T-helper 22 cell (primary cell): ENCODE measurements around the gene PLEKHH1.

Source experiments
- DNase-seq: peaks from one replicate; pipeline ENCODE4 v3.0.0-alpha.2; 2020; ENCODE audit warnings: low read depth

PLEKHH1 gene

DNA sequence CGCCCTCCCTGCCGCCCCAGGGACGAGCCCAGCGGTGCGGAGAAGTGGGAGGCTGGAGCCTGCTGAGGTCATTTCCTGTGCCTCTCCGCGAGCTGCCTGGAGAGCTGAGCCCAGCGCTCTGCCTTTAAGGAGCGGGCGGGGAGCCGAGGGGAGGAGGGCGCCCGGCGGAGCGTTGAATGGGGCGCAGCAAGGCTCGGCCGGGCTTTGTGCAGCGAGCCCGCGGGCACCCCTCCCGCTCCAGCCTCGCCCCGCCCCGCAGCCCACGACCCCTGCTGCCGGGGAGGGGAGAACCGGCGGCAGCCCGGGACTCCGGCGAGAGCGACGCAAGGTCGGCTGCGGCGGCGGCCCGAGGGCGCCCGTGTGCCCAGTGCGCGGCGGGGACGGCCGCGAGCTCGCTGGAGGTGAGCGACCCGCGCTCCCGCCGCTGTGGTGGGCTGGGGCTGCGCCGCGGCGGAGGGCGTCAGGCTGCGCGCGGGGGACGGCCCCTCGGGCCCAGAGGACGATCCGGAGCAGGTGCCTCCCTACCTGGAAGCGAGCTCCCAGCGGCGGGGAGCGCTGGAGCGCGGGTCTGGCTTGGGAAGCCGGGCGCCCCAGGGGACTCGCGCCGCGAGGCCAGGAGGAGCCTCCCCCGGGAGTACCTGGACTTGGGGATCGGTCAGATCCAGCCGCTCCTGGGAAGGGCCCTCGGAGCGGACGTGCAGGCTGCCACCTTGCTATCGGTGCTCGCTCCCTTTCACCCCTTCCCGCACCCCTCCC, at the start of gene PLEKHH1:
Gene PLEKHH1 (plus strand): TSS at position 293 of the 756 bp plus-strand sequence. CDS start 8,578 bp downstream, outside the sequence.
- DNase-seq, result peak; percentile 4

DNA sequence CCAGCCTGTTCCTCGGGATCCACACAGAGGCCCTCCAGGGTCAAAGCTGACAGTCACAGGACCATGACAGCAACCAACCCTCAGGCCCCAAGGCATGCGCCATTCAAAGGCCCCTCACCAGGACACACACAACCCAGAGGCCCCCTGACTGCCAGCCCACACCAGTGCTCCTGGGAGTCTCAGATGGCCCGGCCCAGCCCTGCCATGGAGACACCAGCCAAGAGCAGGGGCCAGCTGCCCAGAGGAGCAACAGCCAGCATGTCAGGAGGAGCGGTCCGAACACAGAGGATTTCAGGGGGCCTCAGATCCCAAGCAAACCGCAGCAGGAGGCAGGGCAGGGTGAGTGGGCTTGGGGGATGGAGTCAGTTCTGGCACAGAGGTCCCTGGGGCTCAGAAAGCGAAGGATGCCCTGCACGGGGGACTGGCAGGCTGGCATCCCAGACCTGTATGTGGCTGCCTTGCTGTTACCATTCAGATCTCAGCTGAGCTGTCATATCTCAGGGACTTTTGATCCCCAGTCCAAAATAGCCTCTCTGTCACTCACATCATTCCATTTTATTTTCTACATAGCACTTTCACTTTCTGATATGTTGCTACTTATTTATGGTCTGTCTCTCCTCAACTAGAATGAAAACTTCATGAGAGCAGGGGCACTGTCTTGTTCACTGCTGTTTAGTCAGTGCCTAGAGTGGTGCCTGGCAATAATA, 49.4 kb upstream of the PLEKHH1 start:
- no peak for DNase-seq

DNA sequence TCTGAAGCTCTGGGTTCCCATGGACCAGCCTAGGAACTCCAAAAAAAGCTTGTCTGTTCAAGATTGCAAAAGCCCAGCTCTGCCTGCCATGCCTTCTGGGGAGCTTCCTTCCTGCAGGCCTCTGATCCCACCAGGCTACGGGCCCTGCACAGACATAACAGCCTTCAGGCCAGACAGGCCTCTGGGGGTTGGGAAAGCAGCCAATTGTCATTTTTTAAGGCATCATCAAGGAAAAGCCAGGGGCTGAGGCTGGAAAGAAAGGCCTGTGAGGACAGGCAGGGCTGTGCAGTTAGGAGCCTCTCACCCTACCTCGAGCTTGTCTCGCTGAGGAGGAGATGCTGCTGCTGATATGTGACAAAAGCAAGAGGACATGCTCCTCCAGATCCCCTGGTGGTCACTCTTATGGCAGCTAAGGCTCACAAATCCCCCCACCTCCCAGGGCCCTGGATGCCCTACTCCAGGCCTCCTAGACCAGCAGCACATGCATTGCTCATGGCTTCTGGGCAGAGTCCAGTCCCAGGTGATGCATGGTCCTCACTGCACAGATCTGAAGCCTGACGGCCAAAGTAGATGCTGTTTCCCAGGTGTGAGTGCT, 47.5 kb upstream of the PLEKHH1 start:
- no peak for DNase-seq

DNA sequence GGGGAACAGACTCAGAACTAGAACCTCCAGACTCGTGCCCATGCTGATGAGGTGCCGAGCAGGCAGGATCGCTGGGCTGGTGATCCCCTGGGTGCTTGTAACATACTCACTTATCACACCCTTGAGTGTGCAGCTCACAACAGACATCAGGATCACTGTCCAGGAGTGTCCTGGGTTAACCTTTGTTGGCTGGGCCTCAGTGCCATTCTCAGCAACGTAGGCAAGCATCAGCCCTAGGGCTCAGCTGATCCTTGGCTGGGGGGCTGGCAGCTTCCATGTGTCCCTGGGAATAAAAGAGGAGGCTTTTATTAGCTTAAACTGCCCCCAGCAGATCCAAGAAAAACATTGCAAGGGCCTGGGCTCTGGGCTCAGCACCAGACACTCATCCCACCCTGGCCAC, 46.2 kb upstream of the PLEKHH1 start:
- no peak for DNase-seq

DNA sequence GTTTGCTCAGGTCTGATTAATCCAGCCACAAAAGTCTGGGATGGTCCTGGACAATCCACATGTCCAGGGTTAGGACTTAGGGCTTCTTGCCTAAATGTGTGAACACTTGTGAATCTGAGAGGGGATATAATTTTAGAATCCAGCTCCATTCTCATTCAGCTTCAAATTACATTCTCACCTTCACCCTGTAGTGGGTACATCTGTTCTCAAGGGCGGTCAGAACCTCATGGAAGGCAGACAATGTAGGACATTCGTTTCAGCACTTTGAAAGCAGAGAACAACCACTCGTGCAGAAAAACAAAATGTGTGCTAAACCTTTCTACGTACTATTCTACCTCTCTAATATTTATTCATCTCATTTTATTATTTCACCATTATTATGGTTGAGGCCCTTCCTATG, 45.8 kb upstream of the PLEKHH1 start:
- DNase-seq, result no peak

DNA sequence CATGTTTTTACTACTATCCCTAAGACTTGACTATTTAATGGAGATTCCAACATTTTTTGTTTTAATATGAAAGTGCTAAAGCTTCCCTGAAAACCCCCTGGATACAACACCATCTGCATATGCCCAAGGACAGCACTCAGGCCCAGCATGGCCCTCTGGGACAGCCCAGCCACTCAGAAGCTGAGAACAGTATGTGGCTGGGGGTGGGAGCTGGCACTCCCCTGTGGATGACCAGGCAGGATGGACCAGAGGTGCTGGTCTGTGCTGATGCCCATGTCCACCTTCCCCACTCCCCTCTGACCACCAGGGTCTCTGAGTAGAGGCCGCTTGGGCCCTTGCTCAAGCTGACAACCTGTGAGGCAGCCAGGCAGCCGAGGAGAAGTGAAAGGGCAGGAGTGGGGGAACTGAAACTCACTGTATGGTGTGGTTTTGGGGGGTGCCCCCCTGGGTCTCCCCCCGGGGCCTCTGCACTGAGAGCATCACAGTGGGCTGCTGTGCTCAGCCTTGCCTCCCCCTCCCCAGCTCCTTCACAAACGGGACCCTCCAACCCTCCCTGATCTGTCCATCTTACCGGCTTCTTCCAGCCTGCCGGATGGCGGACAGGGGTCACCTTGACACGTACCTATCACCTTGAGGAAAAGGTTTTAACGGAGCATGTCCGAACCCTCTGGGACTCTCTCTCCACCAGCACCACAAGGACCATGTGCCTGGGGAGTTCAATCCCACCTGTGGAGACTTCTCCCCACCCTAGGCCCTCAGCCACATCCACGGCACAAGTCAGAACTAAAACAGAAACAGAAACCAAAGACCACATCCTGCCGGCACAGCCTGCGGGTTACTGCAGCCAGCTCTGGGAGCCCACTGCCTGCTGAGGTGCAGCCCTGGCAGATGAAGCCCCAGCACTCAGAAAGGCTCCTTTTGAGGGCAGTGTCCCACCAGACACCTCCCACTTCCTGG, 44.9 kb upstream of the PLEKHH1 start, which contains the start of gene TMEM229B:
Gene TMEM229B (minus strand): TSS at position 785 of the 957 bp plus-strand sequence. CDS start 14,798 bp downstream, outside the sequence.
- peak; percentile 43 for DNase-seq

DNA sequence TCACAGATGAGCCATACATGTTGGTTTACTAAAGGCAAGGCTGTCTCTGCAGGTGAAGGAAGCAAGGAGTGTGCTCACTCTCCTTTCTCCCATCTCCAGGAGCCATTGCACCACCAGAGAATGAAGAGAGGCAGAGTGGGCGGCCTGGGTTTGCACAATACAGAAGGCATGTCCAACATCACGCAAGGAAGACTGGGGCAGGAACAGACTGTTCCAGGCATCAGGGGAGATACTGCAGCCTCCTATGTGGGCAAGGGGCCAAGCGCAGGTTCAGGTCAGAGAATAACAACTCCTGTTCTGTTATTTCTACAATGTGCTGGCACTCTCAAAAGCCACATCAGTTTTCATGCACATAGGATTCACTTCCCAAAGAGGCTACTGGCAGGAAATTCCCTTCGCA, 42.9 kb upstream of the PLEKHH1 start:
- DNase-seq, result no peak

DNA sequence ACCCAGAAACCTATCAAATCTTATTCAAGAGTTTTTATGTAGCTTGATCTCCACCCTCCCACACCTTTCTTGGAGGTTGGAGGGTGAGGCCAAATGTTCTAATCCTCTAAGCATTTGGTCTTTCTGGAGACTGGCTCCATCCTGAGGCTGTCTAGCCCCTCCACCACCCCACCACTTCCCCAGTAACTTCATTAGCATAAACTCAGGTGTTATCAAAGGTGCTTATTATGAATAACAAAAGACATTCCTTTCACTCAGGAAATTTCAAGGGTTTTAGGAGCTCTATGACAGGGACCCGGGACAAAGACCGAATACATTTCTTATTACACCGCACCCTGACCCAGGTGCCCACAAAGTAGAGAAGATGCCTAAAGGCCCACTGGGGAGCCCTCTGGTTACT, 41.8 kb upstream of the PLEKHH1 start:
- DNase-seq, result no peak

DNA sequence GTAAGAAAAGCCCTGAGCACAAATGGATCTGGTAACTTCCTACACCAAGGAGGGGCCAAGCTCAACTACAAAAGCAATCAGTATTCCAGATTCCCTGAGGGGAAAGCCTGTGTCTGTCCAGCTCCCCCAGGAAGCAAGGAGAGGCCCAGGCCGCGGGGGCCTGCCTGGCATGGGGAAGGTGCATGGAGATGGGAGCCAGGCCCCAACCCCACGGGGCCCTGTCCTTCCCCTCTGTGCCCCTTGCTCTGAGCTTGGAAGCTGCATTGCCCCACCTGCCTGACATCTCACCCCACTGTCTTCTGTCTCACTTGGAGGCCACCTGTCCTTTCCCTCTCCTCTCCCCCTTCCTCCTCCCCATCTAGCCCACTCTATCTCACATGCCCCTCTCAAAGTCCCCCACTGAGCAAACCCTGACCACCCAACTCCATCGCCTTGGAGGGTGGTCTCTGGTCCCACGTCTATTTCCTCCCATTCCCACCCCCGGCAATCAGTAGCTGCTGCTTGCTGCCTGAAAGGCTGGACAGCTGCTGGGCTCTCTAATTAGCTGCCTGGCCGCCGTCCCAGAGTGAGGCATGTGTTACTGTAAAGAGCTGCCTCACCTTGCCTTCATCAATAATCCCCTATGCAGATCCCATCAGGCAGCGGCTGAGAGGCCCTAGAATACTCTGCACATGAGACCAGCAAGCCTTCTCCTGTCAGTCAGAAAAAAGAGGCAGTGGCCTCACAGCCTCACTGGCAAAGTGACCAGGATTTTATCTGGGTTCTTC, 41.2 kb upstream of the PLEKHH1 start:
- no peak for DNase-seq

DNA sequence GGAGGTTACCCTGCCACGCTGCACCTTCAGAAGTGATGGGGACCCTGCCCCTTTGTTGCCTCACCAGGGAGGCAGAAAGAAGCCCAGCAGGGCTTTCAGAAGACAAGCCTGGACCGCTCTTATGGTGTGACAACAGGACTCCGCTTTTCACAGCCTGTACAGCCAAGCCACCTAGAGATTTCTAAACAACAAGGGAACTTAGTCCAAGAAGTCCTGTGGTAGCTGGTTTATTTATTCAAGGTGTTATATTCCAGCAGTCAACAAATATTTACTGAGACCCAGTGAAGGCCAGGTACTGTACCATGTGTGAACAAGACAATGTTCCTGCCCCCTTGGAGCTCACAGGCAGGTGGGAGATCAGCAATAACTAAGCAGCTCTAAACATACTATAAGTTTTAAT, 40.6 kb upstream of the PLEKHH1 start:
- no peak for DNase-seq

DNA sequence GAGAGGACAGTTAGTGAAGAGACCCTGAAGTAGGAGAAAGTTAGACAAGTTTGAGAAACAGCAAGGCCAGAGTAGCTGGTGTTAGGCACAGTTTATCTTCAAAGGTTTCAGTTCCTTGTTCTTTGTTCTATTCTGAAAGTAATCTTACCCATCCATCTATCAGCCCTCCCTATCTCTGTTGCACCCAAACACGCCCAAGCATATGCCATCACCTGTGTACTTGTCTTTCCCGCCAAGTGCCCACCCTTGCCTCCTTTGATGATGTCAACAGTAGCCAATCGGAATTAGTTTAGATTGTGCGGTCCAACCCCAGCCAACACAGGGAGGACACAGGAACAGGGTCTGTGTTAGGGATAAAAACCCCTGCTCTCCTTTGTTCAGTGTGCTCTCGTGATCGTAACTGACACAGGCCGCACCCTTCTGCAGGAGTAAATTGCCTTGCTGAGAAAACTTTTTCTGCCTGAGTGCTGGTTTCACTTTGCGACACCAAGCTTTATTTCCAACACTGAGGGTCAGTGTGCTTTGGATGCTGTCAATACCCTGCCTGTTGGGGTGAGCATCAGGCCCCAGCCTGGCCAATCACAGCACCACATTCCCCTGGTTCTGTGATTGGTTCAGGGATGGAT, 39.9 kb upstream of the PLEKHH1 start:
- no peak for DNase-seq

DNA sequence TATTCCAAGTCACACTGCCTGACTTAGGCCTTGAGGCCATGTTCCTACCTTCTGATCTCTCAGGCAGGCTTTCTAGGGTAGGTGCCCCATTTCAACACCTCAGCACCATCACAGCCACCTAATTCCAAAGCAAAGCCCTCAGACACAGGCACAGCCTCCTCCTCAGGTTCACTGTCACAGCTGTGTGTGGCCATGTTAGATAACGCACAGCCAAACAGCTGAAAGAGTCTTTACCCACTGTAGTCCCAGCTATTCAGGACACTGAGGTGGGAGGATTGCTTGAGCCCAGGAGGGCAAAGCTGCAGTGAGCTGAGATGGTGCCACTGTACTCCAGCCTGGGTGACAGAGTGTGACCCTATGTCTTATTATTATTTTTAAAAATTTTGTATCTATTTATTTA, 37.3 kb upstream of the PLEKHH1 start:
- DNase-seq, result no peak

DNA sequence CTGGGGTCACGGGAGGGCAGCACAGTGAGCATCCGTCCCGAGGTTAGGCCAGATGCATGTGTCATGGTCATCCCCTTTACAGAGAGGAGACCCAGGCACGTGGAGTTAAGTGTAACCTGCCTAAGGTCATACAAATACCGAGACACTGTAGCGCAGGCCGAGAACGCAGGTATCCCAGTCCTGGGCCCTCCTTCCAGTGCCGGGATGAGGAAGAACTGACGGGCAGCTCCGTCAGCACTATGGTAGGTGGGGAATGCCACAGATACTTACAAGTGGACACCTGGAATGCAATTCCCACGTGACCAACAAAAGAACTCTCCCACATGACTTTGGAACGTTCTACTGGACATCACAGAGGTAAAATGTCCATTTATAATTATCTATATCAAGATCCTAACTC, 35.9 kb upstream of the PLEKHH1 start:
- DNase-seq, result no peak

DNA sequence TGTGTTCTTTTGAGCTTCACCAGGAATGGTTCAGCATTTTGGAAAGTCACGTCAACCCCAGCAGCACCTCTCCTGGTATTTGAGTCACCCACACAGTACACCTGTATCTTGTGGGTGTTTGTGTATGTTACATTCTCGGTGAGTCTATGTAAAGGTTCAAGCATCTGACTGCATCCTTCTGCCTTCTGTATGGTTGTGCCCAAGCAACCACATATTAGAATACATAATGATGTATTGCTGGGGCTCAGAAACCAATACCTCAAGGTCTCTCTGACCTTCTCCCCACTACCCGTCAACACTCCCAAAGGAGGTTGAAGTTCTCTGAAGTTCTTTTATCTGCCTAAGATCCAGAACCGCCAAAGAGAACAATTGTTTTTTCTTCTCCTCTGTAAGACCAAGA, 35.4 kb upstream of the PLEKHH1 start:
- DNase-seq, result no peak

DNA sequence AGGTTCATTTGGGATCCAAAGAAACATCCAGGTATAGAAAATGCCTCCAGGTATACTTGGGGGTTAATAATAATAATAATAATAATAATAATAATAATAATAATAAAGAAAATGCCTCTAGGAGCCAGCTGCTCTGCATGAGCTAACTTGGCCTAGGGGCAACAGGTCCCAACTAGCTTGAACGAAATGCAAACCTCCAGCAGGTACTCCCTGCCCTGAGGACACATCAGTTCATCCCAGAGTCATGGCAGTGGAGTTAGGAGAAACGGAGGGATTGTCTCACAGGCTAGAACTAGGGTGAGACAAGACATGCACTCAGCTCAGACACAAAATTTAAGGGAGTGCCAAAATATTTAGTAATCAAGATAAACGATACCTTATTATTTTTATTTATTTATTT, 32.1 kb upstream of the PLEKHH1 start:
- no peak for DNase-seq

DNA sequence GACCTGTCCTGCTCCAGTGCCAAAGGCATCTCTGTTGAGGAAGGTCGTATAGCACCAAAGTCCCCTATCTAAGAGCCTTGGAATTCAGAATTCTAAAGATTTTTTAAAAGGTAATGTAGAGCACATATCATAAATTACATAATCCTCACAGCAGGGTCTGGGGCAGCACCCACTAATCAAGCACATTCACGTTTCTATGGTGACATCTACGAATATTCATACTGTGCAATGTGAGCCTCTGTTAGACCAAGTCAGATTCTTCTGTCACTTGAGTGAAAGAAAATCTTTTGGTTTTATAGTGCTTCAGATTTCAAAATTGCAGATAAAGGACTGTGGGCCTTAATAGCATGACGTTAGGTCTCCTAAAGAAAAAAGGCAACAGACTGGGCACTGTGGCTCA, 31.4 kb upstream of the PLEKHH1 start:
- DNase-seq, result no peak

DNA sequence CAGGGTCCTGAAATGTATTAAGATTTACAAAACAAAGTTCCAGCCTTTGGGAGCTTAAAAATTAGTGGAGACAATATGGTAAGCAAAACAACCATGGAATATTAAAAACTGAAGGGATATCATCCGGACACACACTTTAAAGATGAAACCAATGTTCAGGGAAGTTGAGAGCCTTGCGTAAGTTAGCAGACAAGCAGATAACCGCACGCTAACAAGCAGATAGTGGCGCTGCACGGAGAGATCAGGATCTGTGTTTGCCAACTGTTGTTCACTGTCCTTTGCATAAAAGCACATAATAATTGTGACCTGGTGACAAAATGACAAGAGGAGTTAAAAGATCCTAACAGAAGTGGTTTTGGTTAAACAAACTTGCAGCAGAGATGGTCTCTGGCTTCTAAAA, 30.2 kb upstream of the PLEKHH1 start:
- DNase-seq, result no peak

DNA sequence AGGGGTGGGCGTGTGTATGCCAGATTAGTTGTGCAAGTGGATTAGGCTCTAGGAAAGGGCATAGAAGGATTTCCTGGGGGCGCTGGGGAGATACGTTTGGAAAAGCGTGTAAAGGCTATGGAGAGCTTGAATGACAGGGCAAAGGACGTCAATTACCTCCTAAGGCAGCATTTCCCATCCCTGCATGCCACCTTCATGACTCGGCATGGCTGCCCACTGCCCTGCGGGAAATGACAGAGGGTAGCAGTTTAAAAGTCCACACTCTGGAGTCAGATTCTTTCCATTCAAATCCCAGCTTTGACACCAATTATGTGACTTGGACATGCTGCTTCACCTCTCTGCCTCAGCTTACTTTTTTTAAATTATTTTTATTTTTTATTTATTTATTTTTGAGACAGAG, 29.8 kb upstream of the PLEKHH1 start:
- no peak for DNase-seq

DNA sequence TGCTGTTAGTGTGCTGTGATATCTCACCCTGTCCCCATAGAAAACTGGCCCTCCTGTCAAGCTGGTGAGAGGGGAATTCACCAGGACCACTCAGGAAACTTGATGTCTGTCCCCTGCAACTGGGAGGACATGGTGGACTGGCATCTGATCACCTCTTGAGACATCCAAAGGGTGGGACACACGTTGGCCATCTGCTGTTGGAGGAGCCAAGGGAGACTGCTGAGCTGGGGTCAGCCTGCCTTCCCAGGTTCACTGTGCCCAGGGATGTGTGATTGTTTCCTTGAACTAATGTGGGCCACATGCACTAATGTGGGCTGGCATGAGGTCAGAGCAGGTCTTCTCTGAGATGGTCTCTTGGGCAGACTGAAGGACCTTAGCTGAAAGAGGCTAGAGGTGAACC, 27.8 kb upstream of the PLEKHH1 start:
- no peak for DNase-seq

DNA sequence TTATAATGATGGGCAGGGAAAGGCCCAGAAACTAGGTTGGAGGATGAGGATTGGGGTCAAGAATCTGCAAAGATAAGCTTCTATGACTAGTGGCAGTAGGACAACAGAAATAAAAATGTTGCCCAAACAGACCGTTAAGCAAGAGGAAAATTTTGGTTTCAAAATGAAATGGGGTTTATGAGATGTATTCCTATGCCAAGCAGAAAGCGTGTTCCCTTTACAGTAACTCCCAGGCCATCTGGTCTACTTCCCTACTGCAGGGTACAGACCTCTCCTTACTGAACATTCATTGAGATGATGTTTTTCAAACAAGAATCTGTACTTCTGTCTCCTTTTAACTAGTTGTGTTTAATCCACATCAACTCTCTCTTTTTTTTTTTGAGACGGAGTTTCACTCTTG, 24.1 kb upstream of the PLEKHH1 start:
- no peak for DNase-seq

DNA sequence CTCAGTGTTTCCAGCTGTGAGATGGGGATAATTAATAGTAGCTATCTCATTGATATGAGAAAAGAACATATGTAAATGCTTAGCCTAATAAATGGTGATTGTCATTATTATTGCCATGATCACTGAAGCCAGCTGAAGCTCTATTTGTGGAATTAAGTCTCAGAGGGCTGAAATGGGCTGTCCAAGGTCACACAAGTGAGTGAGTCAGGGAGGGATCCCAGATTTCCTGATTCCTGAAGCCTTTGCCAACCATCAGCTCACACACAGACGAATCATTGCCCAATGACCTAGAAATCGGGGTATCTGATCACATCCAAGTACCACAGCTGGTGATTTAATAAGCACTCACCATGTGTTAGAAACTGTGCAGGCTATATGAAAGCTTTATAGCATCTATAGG, 23.0 kb upstream of the PLEKHH1 start:
- no peak for DNase-seq
